Choroid plexus epithelial cell (primary cell): ENCODE results near the gene MRTFB.

Source experiments
- DNase-seq: peaks from one replicate; pipeline ENCODE4 v3.0.0-alpha.2; 2010; ENCODE audit warnings: low read depth
- H3K4me3 ChIP-seq: 2 replicates; pipeline ENCODE4 v1.5.1; 2011; ENCODE audit warnings: low read depth, mild to moderate bottlenecking, control low read depth, low read length, moderate library complexity
- CTCF ChIP-seq: conservative IDR thresholded peaks from 2 replicates; pipeline ENCODE4 v1.5.1; 2011; ENCODE audit warnings: low read depth, mild to moderate bottlenecking, control low read depth, inconsistent platforms, low read length, moderate library complexity

Gene MRTFB

GRCh38 chr16:14104066-14104465 is 32.9 kb downstream of the MRTFB start:
- no peak overlapping the region for H3K4me3 ChIP-seq
- no peak for DNase-seq
- TF ChIP-seq CTCF: no peak

- no peak for DNase-seq
- no peak overlapping the region for H3K4me3 ChIP-seq
- no peak for TF ChIP-seq CTCF
Observed at GRCh38 chr16:14105760-14106375, 34.7 kb downstream of the MRTFB start.

- no peak for DNase-seq
- H3K4me3 ChIP-seq: no peak overlapping the region
- no peak for TF ChIP-seq CTCF
Observed at GRCh38 chr16:14106457-14106856, 35.3 kb downstream of the MRTFB start.

- H3K4me3 ChIP-seq: no peak overlapping the region
- DNase-seq: no peak
- TF ChIP-seq CTCF: no peak
Observed at GRCh38 chr16:14106961-14107360, 35.8 kb downstream of the MRTFB start.

GRCh38 chr16:14109077-14109775 is 38.1 kb downstream of the MRTFB start:
- no peak for DNase-seq
- H3K4me3 ChIP-seq: no peak overlapping the region
- no peak for TF ChIP-seq CTCF

- H3K4me3 ChIP-seq: no peak overlapping the region
- TF ChIP-seq CTCF: no peak
- no peak for DNase-seq
Observed at GRCh38 chr16:14109782-14110727, 38.9 kb downstream of the MRTFB start.
